ENCODE data around the gene NPAS3. TPM values are rescaled to one million over a fixed set of nuclear protein-coding genes. Genes with fewer than 3 reads are reported as not detected.

NPAS3 gene
- total RNA-seq, 1 experiment from 2014 or later, result not detected

GRCh38 chr14:33702293-33702692 is 763.6 kb downstream of the NPAS3 start:
- Histone ChIP-seq H3K36me3 (ENCODE audit: control insufficient read depth in 1 of 2, insufficient read depth in 2 of 2, low read length in 2 of 2) (no peaks in the 10 kb centered on the region), H3K4me1 (ENCODE audit: control insufficient read depth in 1 of 2, insufficient read depth in 2 of 2, low read length in 2 of 2) (no peaks in the 10 kb centered on the region), H3K4me3 (replicated peaks in 1 of 2; ENCODE audit: low read depth in 1 of 2, low read length in 2 of 2) (no peak overlapping the region), H3K9me3 (ENCODE audit: control insufficient read depth in 1 of 2, insufficient read depth in 1 of 2, low read depth in 1 of 2, low read length in 2 of 2) (no peaks in the 10 kb centered on the region), H2AFZ (ENCODE audit: low read depth, low read length, poor library complexity, severe bottlenecking) (no peak overlapping the region), H3K27ac (ENCODE audit: low read depth, low read length) (no peak overlapping the region), H3K27me3 (ENCODE audit: insufficient read depth, low read length) (peaks cover 45% of the 10 kb centered on the region), H3K9ac (ENCODE audit: low read length) (no peak overlapping the region), H4K20me1 (ENCODE audit: insufficient read depth) (no peaks in the 10 kb centered on the region), H3K79me2 (ENCODE audit: insufficient read depth, low read length) (no peaks in the 10 kb centered on the region), H3K4me2 (ENCODE audit: low read length) (no peak overlapping the region), H3K9me2 (ENCODE audit: insufficient read depth) (no peaks in the 10 kb centered on the region)
- no peak for ATAC-seq
- ChIA-PET POLR2A (no interaction called here), RAD21 (ENCODE audit: low non-redundant PET in 1 of 2, low total read pairs in 2 of 2, uncharacterized antibody in 2 of 2, unreplicated experiment in 2 of 2) (no interaction called here), CTCF (no interaction called here)
- BruUV-seq (replicated peaks), result no TSS peak
- intact Hi-C loops (cut with micrococcal nuclease), result no loop called here
- TF ChIP-seq EZH2phosphoT487 (IDR thresholded peaks at IDR 0.05; ENCODE audit: borderline replicate concordance) (no peak), CBX3 (IDR thresholded peaks at IDR 0.05; ENCODE audit: low read depth) (no peak), YY1 (IDR thresholded peaks at IDR 0.05; ENCODE audit: extremely low read depth, insufficient replicate concordance, low read depth, low read length) (no peak)
- no peak for DNase-seq (ENCODE audit: low read depth, low spot score)

- ChIA-PET POLR2A (no interaction called here), CTCF (no interaction called here), RAD21 (ENCODE audit: low non-redundant PET in 1 of 2, low total read pairs in 2 of 2, uncharacterized antibody in 2 of 2, unreplicated experiment in 2 of 2) (no interaction called here)
- Histone ChIP-seq H3K79me2 (ENCODE audit: insufficient read depth, low read length) (no peaks in the 10 kb centered on the region), H2AFZ (ENCODE audit: low read depth, low read length, poor library complexity, severe bottlenecking) (no peak overlapping the region), H3K27me3 (ENCODE audit: insufficient read depth, low read length) (peaks cover 60% of the 10 kb centered on the region), H3K9me3 (ENCODE audit: control insufficient read depth in 1 of 2, insufficient read depth in 1 of 2, low read depth in 1 of 2, low read length in 2 of 2) (no peaks in the 10 kb centered on the region), H3K27ac (ENCODE audit: low read depth, low read length) (no peak overlapping the region), H3K4me1 (ENCODE audit: control insufficient read depth in 1 of 2, insufficient read depth in 2 of 2, low read length in 2 of 2) (no peaks in the 10 kb centered on the region), H3K4me2 (ENCODE audit: low read length) (no peak overlapping the region), H3K9ac (ENCODE audit: low read length) (no peak overlapping the region), H3K9me2 (ENCODE audit: insufficient read depth) (no peaks in the 10 kb centered on the region), H4K20me1 (ENCODE audit: insufficient read depth) (no peaks in the 10 kb centered on the region), H3K4me3 (replicated peaks in 1 of 2; ENCODE audit: low read depth in 1 of 2, low read length in 2 of 2) (no peak overlapping the region), H3K36me3 (ENCODE audit: control insufficient read depth in 1 of 2, insufficient read depth in 2 of 2, low read length in 2 of 2) (no peaks in the 10 kb centered on the region)
- DNase-seq (ENCODE audit: low read depth, low spot score) (no peak), ATAC-seq (no peak)
- TF ChIP-seq JUND (IDR thresholded peaks at IDR 0.05), result no peak
- no peak for TF ChIP-seq POLR2A (IDR thresholded peaks at IDR 0.05; ENCODE audit: borderline replicate concordance, extremely low read depth, insufficient read depth, insufficient read length)
- TF ChIP-seq POLR2AphosphoS5 (IDR thresholded peaks at IDR 0.05; ENCODE audit: low read depth, low read length), result no peak
- no peak for TF ChIP-seq SP1 (IDR thresholded peaks at IDR 0.05; ENCODE audit: low read depth)
- no peak for TF ChIP-seq YY1 (IDR thresholded peaks at IDR 0.05; ENCODE audit: extremely low read depth, insufficient replicate concordance, low read depth, low read length)
- TF ChIP-seq RAD21 (IDR thresholded peaks at IDR 0.05; ENCODE audit: low read depth), result no peak
- TF ChIP-seq SIN3A (IDR thresholded peaks at IDR 0.05; ENCODE audit: low read depth), result no peak
- no peak for TF ChIP-seq EZH2phosphoT487 (IDR thresholded peaks at IDR 0.05; ENCODE audit: borderline replicate concordance)
- no peak for TF ChIP-seq MAX (IDR thresholded peaks at IDR 0.05)
- no peak for TF ChIP-seq ATF3 (IDR thresholded peaks at IDR 0.05)
- TF ChIP-seq EZH2 (IDR thresholded peaks at IDR 0.05), result no peak
- TF ChIP-seq SRF (IDR thresholded peaks at IDR 0.05; ENCODE audit: low read depth), result no peak
- TF ChIP-seq ZFX (IDR thresholded peaks at IDR 0.05), result no peak
- no TSS peak for BruUV-seq (replicated peaks)
- intact Hi-C loops (cut with micrococcal nuclease), result no loop called here
Observed at GRCh38 chr14:33704481-33704880, 765.8 kb downstream of the NPAS3 start.
